Measurements from ENCODE around the gene GADD45B.

The GADD45B gene

GRCh38 chr19:2436384-2436783, 39.5 kb upstream of the GADD45B start:
- H3K4me1 ChIP-seq (ENCODE audit: control extremely low read depth in 1 of 4, control insufficient read depth in 4 of 4, insufficient read depth in 4 of 4, low read length in 3 of 4): no peaks in the 10 kb centered on the region
- POLR2A ChIA-PET: interaction anchor here (0.8 kb wide), 1 partner anchor 9 kb away, joined by 3 read pairs; no protein-coding TSS in a partner anchor
- H3K27me3 ChIP-seq (replicated peaks in 2 of 5; ENCODE audit: control insufficient read depth in 4 of 5, insufficient read depth in 5 of 5, low read length in 4 of 5): no peaks in the 10 kb centered on the region
- no peaks in the 10 kb centered on the region for H3K9me3 ChIP-seq (ENCODE audit: control extremely low read depth in 1 of 5, control insufficient read depth in 4 of 5, insufficient read depth in 2 of 5, low read depth in 1 of 5, low read length in 4 of 5)
- CTCF ChIA-PET: interaction anchor here (2.0 kb wide), 1 partner anchor 8 kb away, joined by 8 read pairs; the partner anchor contains the start of gene TIMM13
- H3K36me3 ChIP-seq (ENCODE audit: control insufficient read depth in 4 of 4, insufficient read depth in 4 of 4, low read length in 3 of 4): peaks cover 2 to 68% (median 37%) of the 10 kb centered on the region in 4 experiments
- 94% methylated on average over 17 of the region's 39 CpGs for WGBS (ENCODE audit: insufficient coverage)
- no peak overlapping the region for H3K4me3 ChIP-seq (ENCODE audit: control insufficient read depth in 1 of 7, extremely low read depth in 1 of 7, insufficient read depth in 4 of 7, low read depth in 2 of 7, low read length in 6 of 7)
- DNase-seq: no peak
- H3K27ac ChIP-seq (ENCODE audit: insufficient read depth in 1 of 2, low read depth in 1 of 2, low read length in 2 of 2, poor library complexity in 1 of 2, severe bottlenecking in 2 of 2): no peak overlapping the region

- H3K4me1 ChIP-seq (ENCODE audit: control extremely low read depth in 1 of 4, control insufficient read depth in 4 of 4, insufficient read depth in 4 of 4, low read length in 3 of 4): no peaks in the 10 kb centered on the region
- H3K27me3 ChIP-seq (replicated peaks in 2 of 5; ENCODE audit: control insufficient read depth in 4 of 5, insufficient read depth in 5 of 5, low read length in 4 of 5): no peaks in the 10 kb centered on the region
- no peak overlapping the region for H3K27ac ChIP-seq (ENCODE audit: insufficient read depth in 1 of 2, low read depth in 1 of 2, low read length in 2 of 2, poor library complexity in 1 of 2, severe bottlenecking in 2 of 2)
- no peak overlapping the region for H3K4me3 ChIP-seq (ENCODE audit: control insufficient read depth in 1 of 7, extremely low read depth in 1 of 7, insufficient read depth in 4 of 7, low read depth in 2 of 7, low read length in 6 of 7)
- no peaks in the 10 kb centered on the region for H3K9me3 ChIP-seq (ENCODE audit: control extremely low read depth in 1 of 5, control insufficient read depth in 4 of 5, insufficient read depth in 2 of 5, low read depth in 1 of 5, low read length in 4 of 5)
- ChIA-PET POLR2A (interaction anchor here (0.8 kb wide), 1 partner anchor 9 kb away, joined by 3 read pairs; no protein-coding TSS in a partner anchor), CTCF (interaction anchor here (2.0 kb wide), 1 partner anchor 9 kb away, joined by 8 read pairs; the partner anchor contains the start of gene TIMM13)
- DNase-seq: no peak
- peaks cover 2 to 68% (median 40%) of the 10 kb centered on the region in 4 experiments for H3K36me3 ChIP-seq (ENCODE audit: control insufficient read depth in 4 of 4, insufficient read depth in 4 of 4, low read length in 3 of 4)
- WGBS (ENCODE audit: insufficient coverage): 95% methylated on average over 9 of the region's 15 CpGs
Observed at GRCh38 chr19:2436926-2437325, 39.0 kb upstream of the GADD45B start.

- Histone ChIP-seq H3K4me1 (ENCODE audit: control extremely low read depth in 1 of 4, control insufficient read depth in 4 of 4, insufficient read depth in 4 of 4, low read length in 3 of 4) (no peaks in the 10 kb centered on the region), H3K27me3 (replicated peaks in 2 of 5; ENCODE audit: control insufficient read depth in 4 of 5, insufficient read depth in 5 of 5, low read length in 4 of 5) (no peaks in the 10 kb centered on the region), H3K27ac (ENCODE audit: insufficient read depth in 1 of 2, low read depth in 1 of 2, low read length in 2 of 2, poor library complexity in 1 of 2, severe bottlenecking in 2 of 2) (no peak overlapping the region), H3K36me3 (ENCODE audit: control insufficient read depth in 4 of 4, insufficient read depth in 4 of 4, low read length in 3 of 4) (peaks cover 2 to 72% (median 44%) of the 10 kb centered on the region in 4 experiments), H3K4me3 (ENCODE audit: control insufficient read depth in 1 of 7, extremely low read depth in 1 of 7, insufficient read depth in 4 of 7, low read depth in 2 of 7, low read length in 6 of 7) (no peak overlapping the region), H3K9me3 (ENCODE audit: control extremely low read depth in 1 of 5, control insufficient read depth in 4 of 5, insufficient read depth in 2 of 5, low read depth in 1 of 5, low read length in 4 of 5) (no peaks in the 10 kb centered on the region)
- POLR2A ChIA-PET: no interaction called here
- no peak for DNase-seq
- 98% methylated on average over 19 of the region's 20 CpGs for WGBS (ENCODE audit: insufficient coverage)
- CTCF ChIA-PET: interaction anchor here (1.0 to 2.0 kb wide), 4 partner anchors 8 to 16 kb away, joined by 3 to 8 read pairs (median 4); partner anchors contain the start of gene TIMM13
Observed at GRCh38 chr19:2438178-2438577, 37.7 kb upstream of the GADD45B start.

- POLR2A ChIA-PET: no interaction called here
- CTCF ChIA-PET: interaction anchor here (0.6 to 1.2 kb wide), 2 partner anchors 33 to 75 kb away, joined by 3 to 4 read pairs; no protein-coding TSS in a partner anchor
- peaks cover 0 to 71% (median 43%) of the 10 kb centered on the region in 4 experiments for H3K36me3 ChIP-seq (ENCODE audit: control insufficient read depth in 4 of 4, insufficient read depth in 4 of 4, low read length in 3 of 4)
- H3K4me1 ChIP-seq (ENCODE audit: control extremely low read depth in 1 of 4, control insufficient read depth in 4 of 4, insufficient read depth in 4 of 4, low read length in 3 of 4): peaks cover 0 to 2% (median 0%) of the 10 kb centered on the region in 4 experiments
- DNase-seq: no peak
- no peaks in the 10 kb centered on the region for H3K27me3 ChIP-seq (replicated peaks in 2 of 5; ENCODE audit: control insufficient read depth in 4 of 5, insufficient read depth in 5 of 5, low read length in 4 of 5)
- no peaks in the 10 kb centered on the region for H3K9me3 ChIP-seq (ENCODE audit: control extremely low read depth in 1 of 5, control insufficient read depth in 4 of 5, insufficient read depth in 2 of 5, low read depth in 1 of 5, low read length in 4 of 5)
- no peak overlapping the region for H3K4me3 ChIP-seq (ENCODE audit: control insufficient read depth in 1 of 7, extremely low read depth in 1 of 7, insufficient read depth in 4 of 7, low read depth in 2 of 7, low read length in 6 of 7)
- H3K27ac ChIP-seq (ENCODE audit: insufficient read depth in 1 of 2, low read depth in 1 of 2, low read length in 2 of 2, poor library complexity in 1 of 2, severe bottlenecking in 2 of 2): no peak overlapping the region
- WGBS (ENCODE audit: insufficient coverage): 100% methylated on average over 1 of the region's 1 CpG
Observed at GRCh38 chr19:2440515-2440914, 35.4 kb upstream of the GADD45B start.

- WGBS (ENCODE audit: insufficient coverage): 100% methylated on average over 16 of the region's 26 CpGs
- DNase-seq: no peak
- no peak overlapping the region for H3K27ac ChIP-seq (ENCODE audit: insufficient read depth in 1 of 2, low read depth in 1 of 2, low read length in 2 of 2, poor library complexity in 1 of 2, severe bottlenecking in 2 of 2)
- H3K27me3 ChIP-seq (replicated peaks in 2 of 5; ENCODE audit: control insufficient read depth in 4 of 5, insufficient read depth in 5 of 5, low read length in 4 of 5): no peaks in the 10 kb centered on the region
- no peaks in the 10 kb centered on the region for H3K9me3 ChIP-seq (ENCODE audit: control extremely low read depth in 1 of 5, control insufficient read depth in 4 of 5, insufficient read depth in 2 of 5, low read depth in 1 of 5, low read length in 4 of 5)
- ChIA-PET CTCF (interaction anchor here (1.2 kb wide), 1 partner anchor 33 kb away, joined by 4 read pairs; no protein-coding TSS in a partner anchor), POLR2A (no interaction called here)
- no peak overlapping the region for H3K4me3 ChIP-seq (ENCODE audit: control insufficient read depth in 1 of 7, extremely low read depth in 1 of 7, insufficient read depth in 4 of 7, low read depth in 2 of 7, low read length in 6 of 7)
- peaks cover 0 to 69% (median 41%) of the 10 kb centered on the region in 4 experiments for H3K36me3 ChIP-seq (ENCODE audit: control insufficient read depth in 4 of 4, insufficient read depth in 4 of 4, low read length in 3 of 4)
- H3K4me1 ChIP-seq (ENCODE audit: control extremely low read depth in 1 of 4, control insufficient read depth in 4 of 4, insufficient read depth in 4 of 4, low read length in 3 of 4): peaks cover 0 to 5% (median 3%) of the 10 kb centered on the region in 4 experiments
Observed at GRCh38 chr19:2441096-2441752, 34.7 kb upstream of the GADD45B start.

- WGBS (ENCODE audit: insufficient coverage): 95% methylated on average over 17 of the region's 22 CpGs
- Histone ChIP-seq H3K27ac (ENCODE audit: insufficient read depth in 1 of 2, low read depth in 1 of 2, low read length in 2 of 2, poor library complexity in 1 of 2, severe bottlenecking in 2 of 2) (no peak overlapping the region), H3K4me3 (ENCODE audit: control insufficient read depth in 1 of 7, extremely low read depth in 1 of 7, insufficient read depth in 4 of 7, low read depth in 2 of 7, low read length in 6 of 7) (no peak overlapping the region), H3K27me3 (replicated peaks in 2 of 5; ENCODE audit: control insufficient read depth in 4 of 5, insufficient read depth in 5 of 5, low read length in 4 of 5) (no peaks in the 10 kb centered on the region), H3K4me1 (ENCODE audit: control extremely low read depth in 1 of 4, control insufficient read depth in 4 of 4, insufficient read depth in 4 of 4, low read length in 3 of 4) (peaks cover 0 to 16% (median 14%) of the 10 kb centered on the region in 4 experiments), H3K9me3 (ENCODE audit: control extremely low read depth in 1 of 5, control insufficient read depth in 4 of 5, insufficient read depth in 2 of 5, low read depth in 1 of 5, low read length in 4 of 5) (no peaks in the 10 kb centered on the region), H3K36me3 (ENCODE audit: control insufficient read depth in 4 of 4, insufficient read depth in 4 of 4, low read length in 3 of 4) (peaks cover 0 to 60% (median 31%) of the 10 kb centered on the region in 4 experiments)
- CTCF ChIA-PET: interaction anchor here (1.2 kb wide), 1 partner anchor 181 kb away, joined by 3 read pairs; no protein-coding TSS in a partner anchor
- POLR2A ChIA-PET: no interaction called here
- no peak for DNase-seq
Observed at GRCh38 chr19:2443116-2443784, 32.7 kb upstream of the GADD45B start.

Data from common myeloid progenitor, CD34-positive (primary cell).